GM19463 (cell line): Measurements from ENCODE around the gene CDK14.
"Not testable (repeated sequence)": the region's sequence is repeated elsewhere in the genome, so short reads cannot be mapped to it uniquely, and the experiment has no call there.

ENCODE experiments used
- ATAC-seq: cut with Tn5 transposase; IDR thresholded peaks from one replicate; pipeline ENCODE4 v1.9.1; 2021; ENCODE audit warnings: mild to moderate bottlenecking, moderate library complexity; ENCODE audit not compliant: unreplicated experiment

CDK14 gene

DNA sequence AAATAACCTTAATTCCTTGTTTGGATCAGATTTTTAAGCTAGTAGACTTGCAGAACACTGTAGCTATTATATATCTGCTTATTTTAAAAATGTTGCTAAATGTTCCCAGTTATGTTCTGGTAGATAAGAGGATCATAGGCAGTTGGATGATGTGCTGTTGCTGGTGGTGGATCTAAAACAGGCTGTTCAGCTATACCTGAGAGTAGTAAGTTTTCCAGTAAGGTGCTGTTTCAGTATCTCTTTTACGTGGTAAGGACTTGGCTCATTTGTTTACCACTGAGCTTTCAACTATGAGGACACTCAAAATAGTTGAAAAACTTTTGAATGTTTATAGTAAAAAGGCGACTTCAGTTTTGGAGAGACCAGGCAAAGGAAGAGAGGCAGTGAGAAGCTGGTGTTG is 180.9 kb downstream of the CDK14 start:
- peak; percentile 91 for ATAC-seq

DNA sequence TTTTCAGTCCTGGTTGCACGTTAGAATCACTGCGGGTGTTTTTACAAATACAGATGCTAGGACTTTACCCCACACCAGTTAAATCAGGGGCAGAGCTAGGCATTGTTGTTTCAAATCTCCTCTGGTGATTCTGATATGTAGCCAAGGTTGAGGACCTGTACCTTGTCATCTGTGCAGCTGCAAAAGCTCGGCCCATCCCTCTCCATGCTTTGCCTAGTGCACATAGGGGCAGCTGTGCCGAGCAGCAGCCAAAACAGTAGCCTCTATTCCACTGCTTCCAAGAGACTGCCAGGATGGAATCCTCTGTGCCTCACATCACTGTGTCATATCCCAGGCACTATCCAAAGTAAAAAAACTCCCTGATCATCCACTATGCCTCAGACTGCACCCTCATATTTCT is 181.3 kb downstream of the CDK14 start:
- ATAC-seq = peak; percentile 21

DNA sequence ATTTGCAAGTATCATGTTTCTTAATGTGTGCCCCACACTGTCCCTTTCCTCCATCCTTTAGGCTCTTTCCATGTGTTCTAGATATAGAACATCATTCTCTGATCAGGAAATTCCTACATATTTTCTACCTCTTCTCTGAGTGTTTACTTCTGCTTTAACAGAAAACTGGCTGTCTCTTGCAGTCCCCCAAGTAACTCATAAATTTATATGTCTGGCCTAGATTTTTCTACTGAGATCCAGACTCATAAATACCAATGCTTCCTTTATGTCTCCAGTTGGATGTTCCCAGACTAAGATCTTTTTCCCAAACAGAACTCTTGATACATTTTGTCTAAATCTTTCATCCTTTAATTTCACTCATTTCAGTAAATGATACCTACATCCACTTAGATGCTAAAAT is 181.8 kb downstream of the CDK14 start:
- no peak for ATAC-seq

DNA sequence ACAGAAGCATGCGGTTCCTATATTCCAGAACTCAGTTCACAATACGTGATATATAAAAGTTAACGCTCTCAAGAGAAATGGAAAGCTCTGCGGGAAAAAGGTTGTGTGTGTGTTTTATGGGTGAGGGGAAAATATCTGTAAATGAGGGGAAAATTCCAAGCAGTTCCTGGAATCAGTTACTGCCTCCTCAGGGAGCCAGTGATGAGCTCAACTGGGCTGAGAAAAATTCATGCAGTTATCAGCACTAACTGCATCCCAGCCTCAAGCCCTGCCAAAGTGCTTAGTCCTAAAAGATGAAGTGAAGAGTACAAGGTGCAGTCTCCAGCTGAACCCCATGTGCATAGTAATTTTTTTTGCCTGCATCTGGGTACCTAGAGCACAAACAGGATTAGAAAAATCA is 191.9 kb downstream of the CDK14 start:
- ATAC-seq = no peak

DNA sequence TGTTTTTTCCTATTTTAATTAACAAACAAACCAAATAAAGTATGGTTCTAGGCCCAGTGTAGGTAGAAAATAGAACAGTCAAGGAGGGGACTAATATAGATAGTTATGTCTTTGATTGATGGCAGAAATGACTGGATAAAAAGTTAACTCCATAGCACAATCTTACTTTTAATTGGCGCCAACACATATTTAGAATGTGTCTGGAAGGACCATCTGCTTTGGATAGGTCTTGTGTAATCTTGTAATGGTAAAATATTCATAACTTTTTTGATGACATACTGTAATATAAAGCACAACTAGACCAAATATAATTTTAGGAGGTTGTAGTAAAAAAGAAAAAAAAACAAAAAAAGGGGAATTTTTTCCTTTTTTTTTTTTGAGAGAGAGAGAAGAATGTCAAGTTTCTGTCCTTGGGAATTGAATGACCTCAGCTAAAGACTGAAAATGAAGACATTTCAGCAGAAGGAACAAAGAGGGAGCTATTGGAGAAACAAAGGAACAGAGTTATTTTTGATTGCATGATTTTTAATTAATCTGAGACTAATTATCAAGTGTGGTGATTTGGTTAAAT is 193.7 kb downstream of the CDK14 start:
- ATAC-seq = no peak

DNA sequence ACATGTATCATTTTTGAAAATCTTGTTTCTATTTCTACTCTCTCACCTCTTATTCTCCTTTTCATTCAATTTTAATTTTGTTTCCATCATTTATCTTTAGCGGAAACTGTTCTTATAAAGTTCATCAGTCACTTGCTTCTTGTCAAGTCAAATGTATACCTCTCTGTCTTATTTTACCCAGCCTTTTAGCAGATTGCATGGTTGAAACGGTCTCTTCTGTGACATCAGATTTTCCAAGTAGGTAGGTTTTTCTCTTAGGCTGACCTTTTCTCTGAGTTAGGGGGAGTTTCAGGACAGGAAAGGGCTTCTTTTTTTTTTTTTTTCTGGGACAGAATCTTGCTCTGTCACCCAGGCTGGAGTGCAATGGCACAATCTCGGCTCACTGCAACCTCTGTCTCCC is 195.5 kb downstream of the CDK14 start:
- ATAC-seq = no peak

DNA sequence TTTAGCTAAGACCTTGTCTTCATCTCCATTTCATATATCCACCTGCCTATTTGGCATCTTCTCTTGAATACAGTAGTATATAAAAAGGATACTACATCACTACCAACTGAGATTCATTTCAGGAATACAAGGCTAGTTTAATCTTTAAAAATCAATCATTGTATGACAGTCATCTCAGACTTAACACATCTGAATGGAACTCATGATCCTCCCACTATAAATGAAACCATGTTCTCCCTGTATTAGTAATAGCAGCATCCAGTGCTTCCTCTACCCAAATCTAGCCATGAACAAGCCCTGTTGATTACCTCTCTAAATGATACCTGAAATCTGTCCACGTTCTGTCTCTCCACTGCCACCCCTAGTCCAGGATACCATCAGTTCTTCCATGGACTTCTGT is 196.2 kb downstream of the CDK14 start:
- no peak for ATAC-seq

DNA sequence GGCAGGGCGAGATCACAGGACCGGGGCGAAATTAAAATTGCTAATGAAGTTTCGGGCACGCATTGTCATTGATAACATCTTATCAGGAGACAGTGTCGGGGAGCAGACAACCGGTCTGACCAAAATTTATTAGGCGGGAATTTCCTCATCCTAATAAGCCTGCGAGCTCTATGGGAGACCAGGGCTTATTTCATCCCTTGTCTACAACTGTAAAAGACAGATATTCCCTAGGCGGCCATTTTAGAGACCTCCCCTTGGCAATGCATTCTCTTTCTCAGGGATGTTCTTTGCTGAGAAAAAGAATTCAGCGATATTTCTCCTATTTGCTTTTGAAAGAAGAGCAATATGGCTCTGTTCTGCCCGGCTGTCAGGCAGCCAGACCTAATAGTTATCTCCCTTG is 198.1 kb downstream of the CDK14 start:
- not testable (repeated sequence) for ATAC-seq

DNA sequence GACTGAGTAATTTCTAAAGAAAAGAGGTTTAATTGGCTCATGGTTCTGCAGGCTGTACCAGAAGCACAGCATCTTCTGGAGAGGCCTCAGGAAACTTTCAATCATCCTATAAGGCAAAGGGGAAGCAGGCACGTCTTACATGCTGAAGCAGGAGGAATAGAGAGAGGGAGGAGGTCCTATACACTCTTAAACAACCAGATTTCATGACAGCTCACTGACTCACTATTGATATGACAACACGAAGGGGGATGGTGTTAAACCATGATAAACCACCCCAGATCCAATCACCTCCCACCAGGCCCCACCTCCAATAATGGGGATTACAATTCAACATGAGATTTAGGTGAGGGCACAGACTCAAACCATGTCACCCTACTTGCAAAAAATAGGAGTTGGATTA is 201.5 kb downstream of the CDK14 start:
- no peak for ATAC-seq

DNA sequence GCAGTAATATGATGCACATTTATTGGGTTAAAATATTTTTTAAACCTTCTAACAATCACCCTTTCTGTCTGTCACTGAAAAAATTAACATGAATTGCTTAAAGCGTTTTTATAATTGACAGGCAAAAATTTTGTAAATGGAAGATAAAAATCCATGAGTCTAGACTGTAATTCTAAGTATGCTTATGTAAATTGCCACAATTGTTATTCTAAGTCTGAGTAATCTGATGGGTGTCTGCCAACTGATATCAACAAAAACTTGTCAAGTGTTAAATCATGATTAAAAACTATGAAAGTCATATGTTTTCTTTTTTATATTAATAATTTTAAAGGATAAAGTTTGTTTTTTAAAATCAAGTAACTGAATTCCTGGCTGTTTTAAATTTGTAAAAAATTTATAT is 208.2 kb downstream of the CDK14 start:
- no peak for ATAC-seq

DNA sequence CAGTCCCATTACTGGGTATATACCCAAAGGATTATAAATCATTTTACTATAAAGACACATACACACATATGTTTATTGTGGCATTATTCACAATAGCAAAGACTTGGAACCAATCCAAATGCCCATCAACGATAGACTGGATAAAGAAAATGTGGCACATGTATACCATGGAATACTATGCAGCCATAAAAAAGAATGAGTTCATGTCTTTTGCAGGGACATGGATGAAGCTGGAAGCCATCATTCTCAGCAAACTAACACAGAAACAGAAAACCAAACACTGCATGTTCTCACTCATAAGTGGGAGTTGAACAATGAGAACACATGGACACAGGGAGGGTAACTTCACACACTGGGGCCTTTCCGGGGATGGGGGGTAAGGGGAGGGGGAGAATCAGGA is 219.4 kb downstream of the CDK14 start:
- not testable (repeated sequence) for ATAC-seq

DNA sequence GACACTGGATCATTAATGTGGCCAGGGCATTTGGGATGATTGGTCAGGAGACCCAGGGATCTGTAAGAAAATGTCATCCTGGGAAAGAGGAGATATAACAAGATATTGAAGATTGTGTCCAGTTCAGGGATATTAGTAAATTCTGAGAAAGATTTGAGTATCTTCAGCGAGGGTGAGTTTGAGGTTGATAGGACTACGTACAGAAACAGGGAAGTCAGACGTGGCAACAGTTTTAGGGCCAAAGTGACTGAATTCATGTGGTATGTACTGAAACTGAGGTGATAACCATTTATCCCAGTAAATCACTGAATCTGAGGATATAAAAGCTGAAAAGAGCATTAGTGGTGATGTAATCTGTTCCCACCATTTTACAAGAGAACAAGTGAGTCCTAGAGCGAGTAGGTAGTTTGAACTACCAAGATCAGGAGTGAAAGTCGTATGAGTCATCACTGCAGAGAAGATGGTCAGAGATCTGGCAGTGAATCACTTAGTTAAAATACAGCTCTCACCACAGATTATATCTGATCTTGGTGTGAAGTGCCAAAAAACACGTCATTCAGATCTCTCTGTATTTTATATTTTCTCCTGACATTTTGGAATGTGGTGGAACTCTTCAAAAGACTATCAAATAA is 220.5 kb downstream of the CDK14 start:
- peak; percentile 100 for ATAC-seq

DNA sequence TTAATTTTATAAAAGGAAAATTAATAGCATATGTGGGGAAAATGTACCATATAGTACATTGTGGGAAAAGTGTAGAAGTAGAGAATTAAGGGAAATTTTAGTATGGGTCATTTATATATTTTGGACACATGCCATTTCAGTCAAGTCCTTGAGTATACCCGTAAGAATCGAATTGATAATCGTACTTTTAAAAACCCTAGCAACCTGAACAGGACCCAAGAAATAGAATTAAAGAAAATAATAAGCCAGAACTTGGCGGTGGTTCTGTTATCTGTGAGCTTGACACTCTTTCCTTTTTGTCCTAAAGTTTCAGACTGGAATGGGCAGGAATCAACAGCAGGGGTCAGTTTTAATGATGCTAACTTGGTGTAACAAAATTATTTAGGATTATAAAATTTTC is 221.0 kb downstream of the CDK14 start:
- ATAC-seq = no peak

DNA sequence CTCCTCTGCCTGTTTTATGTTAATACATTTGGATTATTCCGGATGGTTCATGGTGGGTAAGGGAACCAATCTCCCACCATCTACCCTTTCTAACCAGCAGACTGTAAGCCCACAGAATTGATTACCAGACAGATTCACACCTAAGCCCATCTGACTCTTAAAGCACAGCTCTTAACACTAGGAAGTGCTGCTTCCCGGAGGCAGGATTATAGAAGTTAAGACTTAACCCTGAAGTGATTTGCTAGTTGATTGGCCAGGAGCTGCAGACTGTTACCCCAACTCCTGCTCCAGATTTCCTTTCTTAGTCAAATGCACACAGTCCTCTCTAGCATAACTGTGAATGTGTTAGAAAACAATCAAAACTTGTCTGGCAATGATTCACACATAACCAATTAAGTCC is 221.7 kb downstream of the CDK14 start:
- no peak for ATAC-seq

DNA sequence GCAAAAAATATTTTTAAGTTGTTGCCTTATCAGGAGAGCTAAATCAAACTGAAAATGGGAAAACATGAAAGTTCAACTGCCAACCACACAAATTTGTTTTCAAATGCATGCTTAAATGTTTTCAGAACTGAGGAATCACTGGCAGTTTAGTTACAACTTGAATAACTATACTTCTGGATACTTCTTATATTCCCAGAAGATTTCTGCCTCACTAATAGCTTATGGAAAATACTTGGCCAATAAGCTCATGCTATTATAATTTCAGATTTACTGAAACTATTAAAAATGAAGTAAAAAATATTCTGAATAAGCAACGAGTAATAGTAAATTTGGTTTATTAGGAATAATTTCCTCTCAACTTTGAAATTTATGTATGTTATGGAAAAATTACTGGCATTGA is 222.2 kb downstream of the CDK14 start:
- ATAC-seq = no peak

DNA sequence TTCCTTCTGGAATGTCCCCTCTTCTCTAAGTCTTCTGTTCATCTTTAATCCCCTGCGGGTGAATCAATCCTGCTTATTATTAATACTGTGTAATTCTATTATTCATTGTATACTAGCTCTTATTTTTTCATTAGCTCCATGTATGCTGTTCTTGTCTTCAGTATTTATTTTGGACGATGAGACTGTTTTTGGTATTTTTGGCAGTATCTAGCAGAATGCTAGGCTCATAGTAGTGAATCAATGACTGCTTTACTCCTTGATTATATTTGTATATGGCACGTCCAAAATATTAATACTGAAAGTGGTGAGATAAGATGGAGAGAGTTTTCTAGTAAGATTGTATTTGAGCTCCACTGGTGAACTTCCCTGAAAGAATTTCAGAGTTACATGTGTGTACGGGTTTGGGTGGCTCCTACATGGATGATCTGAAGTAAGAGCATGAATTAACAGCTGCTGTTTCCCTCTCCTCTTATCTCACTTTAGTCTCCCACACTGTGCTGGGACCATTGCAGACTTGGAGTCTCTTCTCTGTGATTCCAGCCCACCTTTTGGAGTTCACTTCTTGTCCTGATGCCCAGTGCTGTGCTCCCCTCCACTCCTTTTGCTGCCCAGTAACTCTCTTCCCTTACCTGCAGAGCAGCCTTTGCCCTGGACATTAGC is 226.0 kb downstream of the CDK14 start:
- ATAC-seq = no peak

DNA sequence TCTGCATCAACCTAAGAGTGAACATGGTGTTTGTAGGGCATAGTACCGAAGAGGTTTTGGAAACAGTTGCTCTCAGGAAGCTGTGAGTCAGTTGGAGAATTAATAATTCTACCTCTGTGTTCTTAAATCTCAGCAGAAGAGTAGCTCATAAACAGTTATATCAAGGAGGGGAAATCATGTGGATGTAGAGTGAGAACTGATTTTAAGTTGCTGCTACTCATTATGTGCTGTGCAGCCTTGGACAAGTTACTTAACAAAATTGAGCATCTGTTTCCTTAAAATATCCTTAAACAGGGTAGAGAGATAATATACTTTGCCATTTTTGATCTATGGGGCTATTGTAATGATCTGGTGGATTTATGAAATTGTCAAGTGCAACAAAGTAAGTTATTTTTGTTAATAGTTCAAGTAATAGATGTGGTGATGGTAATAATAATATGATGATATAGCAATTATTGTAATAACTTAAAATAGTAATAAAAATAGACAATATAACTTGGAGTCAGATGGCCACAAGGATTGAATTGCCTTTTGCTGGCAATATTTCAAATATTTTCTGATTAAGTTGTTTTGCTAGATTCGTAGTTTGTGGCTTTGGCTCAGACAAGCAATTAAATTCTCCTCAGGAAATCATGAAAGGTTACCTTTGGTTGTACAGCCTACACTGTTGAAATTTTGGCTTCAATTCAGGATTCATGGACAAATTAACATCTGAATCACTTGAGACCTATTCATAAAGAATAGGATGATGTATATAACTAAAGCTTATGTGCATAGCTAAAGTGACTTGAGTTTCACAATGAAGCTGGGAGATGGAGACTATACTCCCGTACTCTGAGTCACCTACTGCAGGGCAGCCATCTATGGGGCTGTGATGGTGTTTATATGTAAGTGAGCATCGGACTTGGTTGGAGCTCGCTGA is 228.5 kb downstream of the CDK14 start:
- no peak for ATAC-seq

DNA sequence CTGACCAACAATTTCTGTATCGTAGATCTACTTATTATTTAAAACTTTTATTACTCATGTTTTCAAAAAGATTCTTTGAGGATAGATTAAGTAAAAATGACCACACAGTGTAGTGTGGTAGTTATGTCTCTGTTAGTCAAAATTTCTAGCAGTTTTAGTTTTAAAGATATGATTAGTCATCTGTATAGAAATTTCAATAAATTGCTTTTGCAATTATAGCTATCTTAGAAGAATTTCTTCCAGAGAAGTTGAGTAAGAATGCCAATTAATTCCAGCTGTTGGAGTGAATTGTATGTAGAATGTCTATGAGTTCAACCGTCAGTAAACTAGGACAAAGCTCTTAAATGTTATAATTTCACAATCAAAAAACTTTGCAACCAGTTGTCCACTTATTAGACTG is 229.7 kb downstream of the CDK14 start:
- ATAC-seq = no peak

DNA sequence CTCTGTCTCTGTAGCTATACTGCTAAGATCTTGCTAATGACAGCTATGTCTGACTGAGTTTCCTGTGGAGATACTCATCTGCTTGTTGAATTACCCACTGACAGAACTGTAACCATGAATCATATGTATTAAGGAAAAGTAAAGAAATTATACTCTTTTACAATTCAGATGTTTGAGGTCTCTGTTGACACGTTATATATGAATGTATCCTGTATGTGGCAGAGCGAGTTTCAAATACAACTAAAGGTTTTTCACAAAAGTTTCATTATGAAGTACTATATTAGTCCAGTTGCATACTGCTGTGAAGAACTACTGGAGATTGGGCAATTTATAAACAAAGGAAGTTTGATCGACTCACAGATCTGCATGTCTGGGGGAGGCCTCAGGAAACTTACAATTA is 232.5 kb downstream of the CDK14 start:
- no peak for ATAC-seq

DNA sequence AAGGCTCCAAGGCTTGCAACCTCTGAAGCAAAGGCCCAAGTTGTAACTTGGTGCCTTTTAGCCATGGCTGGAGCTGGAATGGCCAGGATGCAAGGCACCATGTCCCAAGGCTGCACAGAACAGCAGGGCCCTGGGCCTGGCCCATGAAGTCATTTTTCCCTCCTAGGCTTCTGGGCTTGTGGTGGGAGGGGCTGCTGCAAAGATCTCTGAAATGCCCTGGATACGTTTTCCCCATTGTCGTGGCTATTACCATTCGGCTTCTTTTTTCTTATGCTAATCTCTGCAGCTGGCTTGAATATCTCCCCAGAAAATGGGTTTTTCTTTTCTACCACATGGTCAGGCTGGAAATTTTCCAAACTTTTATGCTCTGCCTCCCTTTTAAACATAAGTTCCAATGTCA is 234.2 kb downstream of the CDK14 start:
- ATAC-seq = no peak

DNA sequence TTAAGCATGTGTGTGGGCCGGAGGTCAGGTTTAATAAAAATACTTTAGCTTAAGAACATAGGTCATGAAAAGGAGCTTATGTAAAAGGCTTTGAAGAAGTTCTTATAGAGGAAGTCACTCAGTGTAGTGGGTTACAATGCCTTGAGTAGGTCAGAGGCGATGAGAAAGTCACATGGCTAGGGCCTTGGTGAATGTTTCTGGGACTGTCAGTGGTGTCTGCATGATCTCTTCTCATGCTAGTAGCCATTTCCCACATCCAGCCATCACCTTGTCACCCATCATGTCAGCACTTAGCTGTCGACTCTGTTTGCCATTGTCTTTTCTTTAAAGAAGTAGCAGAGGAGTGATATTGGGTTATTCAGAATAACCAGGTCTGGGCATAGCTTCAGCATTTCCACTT is 236.6 kb downstream of the CDK14 start:
- ATAC-seq = no peak

DNA sequence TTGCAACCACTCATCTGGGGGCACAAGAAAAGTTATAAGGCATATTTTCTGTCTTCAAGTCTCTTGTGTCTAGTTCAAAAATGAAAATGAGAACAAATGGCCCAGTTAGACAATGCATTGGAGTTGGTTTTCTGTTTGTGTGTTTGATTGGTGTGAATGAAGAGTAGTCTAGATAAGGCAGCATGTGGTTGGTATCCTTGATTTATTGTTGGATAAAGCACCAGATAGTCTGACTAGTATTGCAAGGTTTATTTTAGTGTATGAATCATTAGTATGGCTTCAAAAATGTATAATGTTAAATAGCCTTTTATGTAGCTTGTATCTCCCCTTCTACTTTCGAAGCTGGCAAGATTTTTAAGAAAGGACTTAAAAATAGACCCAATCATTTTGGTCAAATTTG is 237.3 kb downstream of the CDK14 start:
- ATAC-seq = no peak
